Tibial nerve (tissue), 4 donors: ENCODE data around the gene VSTM2L. TPM values are rescaled to one million over a fixed set of nuclear protein-coding genes. Genes with fewer than 3 reads are reported as not detected.

Experiments used
- DNase-seq, 2 donors: peaks; one replicate each; pipeline ENCODE4 v3.0.0-alpha.2; 2019; ENCODE audit warnings: low spot score in 2 of 2
- H3K27ac ChIP-seq, 4 donors: fragments of 200-600 bp; sonication (generic) in 3 of 4; one replicate each; pipeline ENCODE4 v1.5.1; 2017 to 2019; ENCODE audit warnings: mild to moderate bottlenecking in 1 of 4
- H3K27me3 ChIP-seq, 2 donors: fragments of 200-600 bp; sonication (generic) in 1 of 2; one replicate each; pipeline versions ENCODE4 v1.5.1 to v1.6.0; 2017 to 2019
- H3K36me3 ChIP-seq, 3 donors: fragments of 200-600 bp; sonication (generic); one replicate each; pipeline ENCODE4 v1.5.1; 2018 to 2019
- H3K4me1 ChIP-seq, 4 donors: fragments of 200-600 bp; sonication (generic) in 3 of 4; one replicate each; pipeline ENCODE4 v1.5.1; 2017 to 2019
- H3K4me3 ChIP-seq, 4 donors: fragments of 200-600 bp; sonication (generic) in 3 of 4; one replicate each; pipeline ENCODE4 v1.5.1; 2017 to 2019; ENCODE audit warnings: mild to moderate bottlenecking in 1 of 4, moderate library complexity in 1 of 4
- H3K9me3 ChIP-seq, 4 donors: fragments of 200-600 bp; sonication (generic) in 3 of 4; one replicate each; pipeline ENCODE4 v1.5.1; 2017 to 2019
- EP300 ChIP-seq, 2 donors: sonication (generic); formaldehyde crosslinking; IDR thresholded peaks; one replicate each; pipeline ENCODE4 v1.6.1; 2017; ENCODE audit warnings: antibody characterized with exemption in 2 of 2, mild to moderate bottlenecking in 1 of 2
- POLR2A ChIP-seq, 2 donors: fragments of 450-650 bp; IDR thresholded peaks; one replicate each; pipeline ENCODE4 v1.6.1; 2017; ENCODE audit warnings: antibody characterized with exemption in 2 of 2, mild to moderate bottlenecking in 2 of 2, moderate library complexity in 2 of 2
- WGBS, 2 donors: methylation state at CpG; one replicate each; pipeline ENCODE4 v1.1.5; 2018; 5-methylcytosine and 5-hydroxymethylcytosine counted together
- total RNA-seq, 4 donors: library from RNA; depleted of rRNA; stranded (reverse); fragments of >200 nt; gene quantifications; one replicate each; pipeline ENCODE4 v1.1.0, GENCODE V29; 2016
- TF ChIP-seq, protein P1 (sequence below), 5 experiments: fragments of 200-600 bp in 3 of 5; fragments of 450-650 bp in 2 of 5; sonication (generic) in 3 of 5; IDR thresholded peaks; one replicate each; pipeline ENCODE4 v1.5.1; 2016 to 2019; ENCODE audit warnings: antibody characterized with exemption in 5 of 5, mild to moderate bottlenecking in 3 of 5, moderate library complexity in 2 of 5

VSTM2L gene
- total RNA-seq, 4 donors from 2014 or later: 0.44 TPM; not detected in 3

DNA sequence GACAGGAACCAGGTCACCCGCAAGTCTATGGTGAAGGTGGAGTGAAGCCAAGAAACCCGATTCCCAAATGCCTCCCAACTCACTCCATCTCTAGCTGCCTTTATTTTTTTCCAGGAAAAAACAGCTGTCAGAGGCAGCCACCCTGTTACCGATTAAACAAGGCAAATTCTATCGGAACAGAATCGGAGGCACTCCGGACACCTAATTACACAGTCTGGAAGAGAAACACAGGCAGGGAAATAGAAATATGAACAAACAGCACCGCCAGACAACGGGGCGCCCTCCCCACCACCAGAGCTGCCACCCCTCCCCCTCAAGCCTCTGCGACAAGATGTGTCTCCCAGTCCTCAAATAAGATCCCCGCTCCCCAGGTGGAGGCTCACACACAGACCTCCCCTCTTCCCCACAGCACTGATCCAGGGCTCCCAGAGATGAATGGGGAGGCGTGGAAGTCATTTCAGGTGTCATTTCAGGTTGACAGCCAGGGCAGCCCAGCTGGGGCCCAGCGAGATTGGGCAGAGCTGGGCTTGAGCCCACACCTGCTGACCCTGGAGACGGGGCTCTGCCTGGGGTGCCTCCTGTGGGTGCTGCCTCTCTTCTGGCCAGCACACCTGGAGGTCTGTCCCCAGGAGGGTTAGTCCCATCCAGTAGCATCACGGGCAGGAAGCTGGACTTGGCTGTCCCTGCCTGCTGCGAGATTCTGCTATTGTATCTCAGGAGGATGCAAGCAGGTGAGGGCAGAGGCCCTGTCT, 19.8 kb upstream of the VSTM2L start:
- no peak overlapping the region for H3K27ac ChIP-seq
- 56 to 63% methylated on average over 11 to 16 of the region's 16 CpGs for WGBS, 2 donors
- no peaks in the 10 kb centered on the region for H3K36me3 ChIP-seq
- peaks cover 0 to 33% of the 10 kb centered on the region in 2 donors for H3K27me3 ChIP-seq
- no peak for TF ChIP-seq POLR2A (IDR thresholded peaks at IDR 0.05)
- TF ChIP-seq, protein P1, sequence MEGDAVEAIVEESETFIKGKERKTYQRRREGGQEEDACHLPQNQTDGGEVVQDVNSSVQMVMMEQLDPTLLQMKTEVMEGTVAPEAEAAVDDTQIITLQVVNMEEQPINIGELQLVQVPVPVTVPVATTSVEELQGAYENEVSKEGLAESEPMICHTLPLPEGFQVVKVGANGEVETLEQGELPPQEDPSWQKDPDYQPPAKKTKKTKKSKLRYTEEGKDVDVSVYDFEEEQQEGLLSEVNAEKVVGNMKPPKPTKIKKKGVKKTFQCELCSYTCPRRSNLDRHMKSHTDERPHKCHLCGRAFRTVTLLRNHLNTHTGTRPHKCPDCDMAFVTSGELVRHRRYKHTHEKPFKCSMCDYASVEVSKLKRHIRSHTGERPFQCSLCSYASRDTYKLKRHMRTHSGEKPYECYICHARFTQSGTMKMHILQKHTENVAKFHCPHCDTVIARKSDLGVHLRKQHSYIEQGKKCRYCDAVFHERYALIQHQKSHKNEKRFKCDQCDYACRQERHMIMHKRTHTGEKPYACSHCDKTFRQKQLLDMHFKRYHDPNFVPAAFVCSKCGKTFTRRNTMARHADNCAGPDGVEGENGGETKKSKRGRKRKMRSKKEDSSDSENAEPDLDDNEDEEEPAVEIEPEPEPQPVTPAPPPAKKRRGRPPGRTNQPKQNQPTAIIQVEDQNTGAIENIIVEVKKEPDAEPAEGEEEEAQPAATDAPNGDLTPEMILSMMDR (IDR thresholded peaks at IDR 0.05): no peak
- no peak for TF ChIP-seq EP300 (IDR thresholded peaks at IDR 0.05)
- no peak for DNase-seq
- no peak overlapping the region for H3K4me3 ChIP-seq
- no peaks in the 10 kb centered on the region for H3K9me3 ChIP-seq
- H3K4me1 ChIP-seq: no peaks in the 10 kb centered on the region

DNA sequence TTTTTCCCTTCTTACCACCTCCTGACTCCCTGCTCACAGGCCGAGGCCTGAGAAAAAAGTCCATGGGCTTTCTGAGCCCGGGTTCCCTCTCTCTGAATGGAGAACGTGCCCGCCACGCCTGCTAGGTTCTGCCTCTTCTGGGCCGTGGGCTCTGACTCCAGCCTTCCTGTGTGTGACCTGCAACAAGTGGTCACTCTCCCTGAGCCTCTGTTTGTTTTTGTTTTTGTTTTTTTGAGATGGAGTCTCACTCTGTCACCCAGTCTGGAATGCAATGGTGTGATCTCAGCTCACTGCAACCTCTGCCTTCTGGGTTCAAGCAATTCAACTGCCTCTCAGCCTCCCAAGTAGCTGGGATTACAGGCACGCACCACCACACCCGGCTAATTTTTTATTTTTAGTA, 17.9 kb upstream of the VSTM2L start:
- TF ChIP-seq EP300 (IDR thresholded peaks at IDR 0.05) (no peak), POLR2A (IDR thresholded peaks at IDR 0.05) (no peak)
- TF ChIP-seq, protein P1 (IDR thresholded peaks at IDR 0.05): no peak
- H3K4me1 ChIP-seq: no peaks in the 10 kb centered on the region
- no peaks in the 10 kb centered on the region for H3K9me3 ChIP-seq
- H3K27ac ChIP-seq: no peak overlapping the region
- no peak for DNase-seq
- H3K4me3 ChIP-seq: no peak overlapping the region
- WGBS, 2 donors: 94 to 97% methylated on average over 8 of the region's 8 CpGs
- no peaks in the 10 kb centered on the region for H3K36me3 ChIP-seq
- peaks cover 0 to 33% of the 10 kb centered on the region in 2 donors for H3K27me3 ChIP-seq

DNA sequence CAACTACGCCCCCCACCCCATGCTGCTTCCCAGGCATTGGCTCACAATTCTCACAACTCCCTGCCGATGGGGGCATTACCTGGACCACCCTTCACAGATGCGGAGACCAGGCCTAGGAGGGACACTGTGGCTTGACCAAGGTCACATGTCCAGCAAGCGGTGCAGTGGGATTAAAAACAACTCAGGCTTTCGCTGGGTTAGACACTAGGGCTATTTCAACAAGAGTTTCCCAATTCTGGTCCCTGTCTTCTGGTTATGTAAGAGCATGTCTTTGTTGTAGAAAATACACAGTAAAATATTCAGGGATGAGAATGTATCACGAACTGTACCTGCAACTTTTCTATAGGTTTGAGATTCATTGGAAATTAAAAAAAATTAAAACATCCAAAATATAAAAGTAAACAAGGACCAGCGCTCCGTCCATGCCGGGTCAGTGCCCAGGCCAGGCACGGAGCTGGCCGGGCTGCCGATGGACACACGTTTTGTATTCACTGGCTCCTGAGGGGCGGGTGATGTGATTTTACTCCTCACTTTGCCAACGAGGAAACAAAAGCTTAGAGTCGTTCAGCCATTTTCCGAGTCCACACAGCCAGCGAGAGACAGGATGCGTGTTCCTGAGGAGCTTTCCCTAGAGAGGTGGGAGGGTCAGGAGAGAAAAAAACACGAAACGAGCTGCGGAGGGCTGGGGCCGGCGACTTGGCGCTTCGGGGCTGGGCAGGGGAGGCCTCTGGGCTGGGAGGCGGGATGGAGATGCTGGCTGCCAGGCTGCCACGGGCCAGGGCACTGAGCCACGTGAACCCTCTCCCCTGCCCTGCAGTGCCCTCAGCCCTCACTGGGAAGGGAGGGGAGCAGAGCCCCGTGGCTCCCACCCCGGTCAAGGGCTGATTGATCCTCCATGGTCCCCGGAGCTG, 17.1 kb upstream of the VSTM2L start:
- Histone ChIP-seq H3K27ac (no peak overlapping the region), H3K4me3 (no peak overlapping the region), H3K4me1 (no peaks in the 10 kb centered on the region), H3K9me3 (no peaks in the 10 kb centered on the region), H3K27me3 (peaks cover 0 to 33% of the 10 kb centered on the region in 2 donors), H3K36me3 (no peaks in the 10 kb centered on the region)
- 35 to 40% methylated on average over 31 to 32 of the region's 32 CpGs for WGBS, 2 donors
- no peak for TF ChIP-seq POLR2A (IDR thresholded peaks at IDR 0.05)
- TF ChIP-seq EP300 (IDR thresholded peaks at IDR 0.05): no peak
- TF ChIP-seq, protein P1 (IDR thresholded peaks at IDR 0.05): no peak
- DNase-seq: no peak

DNA sequence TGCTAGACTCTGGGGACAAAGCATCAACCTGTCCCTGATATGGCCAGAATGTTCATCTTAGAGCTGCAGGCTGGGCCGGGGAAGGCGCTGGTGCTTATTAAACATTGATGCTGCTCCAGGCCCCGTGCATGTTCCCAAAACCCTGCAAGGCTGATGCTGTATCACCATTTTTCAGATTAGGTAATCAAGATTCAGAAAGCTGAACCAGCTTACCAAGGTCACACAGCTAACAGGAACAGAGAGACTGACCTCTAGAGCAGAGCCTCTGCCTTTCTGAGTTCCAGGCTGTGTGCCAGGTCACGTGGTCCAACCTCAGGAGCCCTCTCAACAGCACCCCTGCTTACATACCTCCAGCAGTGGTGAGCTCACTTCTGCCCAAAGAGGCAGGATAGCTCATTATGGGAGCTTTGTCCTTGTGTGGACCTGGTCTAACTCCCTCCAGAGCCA, 16.1 kb upstream of the VSTM2L start:
- no peak overlapping the region for H3K27ac ChIP-seq
- no peaks in the 10 kb centered on the region for H3K9me3 ChIP-seq
- peaks cover 0 to 33% of the 10 kb centered on the region in 2 donors for H3K27me3 ChIP-seq
- no peak for DNase-seq
- no peaks in the 10 kb centered on the region for H3K4me1 ChIP-seq
- H3K36me3 ChIP-seq: no peaks in the 10 kb centered on the region
- TF ChIP-seq POLR2A (IDR thresholded peaks at IDR 0.05) (no peak), EP300 (IDR thresholded peaks at IDR 0.05) (no peak)
- TF ChIP-seq, protein P1 (IDR thresholded peaks at IDR 0.05): no peak
- H3K4me3 ChIP-seq: no peak overlapping the region
- WGBS, 2 donors: 80 to 83% methylated on average over 4 of the region's 4 CpGs

DNA sequence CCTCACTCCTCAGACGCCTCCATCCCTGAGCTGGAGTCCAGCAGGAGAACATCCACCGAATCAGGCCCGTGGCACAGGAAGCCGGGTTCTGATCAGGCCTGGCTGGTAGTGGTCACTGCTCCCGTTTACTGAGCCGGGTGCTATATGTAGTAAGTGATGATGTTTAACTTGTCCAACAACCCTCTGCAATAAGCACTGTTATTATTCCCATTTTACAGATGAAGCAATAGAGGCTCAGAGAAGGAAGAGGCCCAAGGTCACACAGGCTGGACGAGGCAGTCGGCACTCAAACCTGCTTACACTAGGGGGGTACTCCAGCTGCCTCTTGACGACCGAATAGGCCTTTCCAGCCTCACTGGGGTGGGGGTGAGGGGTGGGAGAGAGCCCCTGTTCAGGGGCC, 14.3 kb upstream of the VSTM2L start:
- 86 to 90% methylated on average over 4 to 10 of the region's 10 CpGs for WGBS, 2 donors
- Histone ChIP-seq H3K4me3 (no peak overlapping the region), H3K4me1 (no peaks in the 10 kb centered on the region), H3K36me3 (no peaks in the 10 kb centered on the region), H3K27me3 (peaks cover 0 to 24% of the 10 kb centered on the region in 2 donors), H3K9me3 (no peaks in the 10 kb centered on the region), H3K27ac (no peak overlapping the region)
- no peak for DNase-seq
- no peak for TF ChIP-seq EP300 (IDR thresholded peaks at IDR 0.05)
- no peak for TF ChIP-seq POLR2A (IDR thresholded peaks at IDR 0.05)
- TF ChIP-seq, protein P1 (IDR thresholded peaks at IDR 0.05): no peak
